Activated naive CD8-positive, alpha-beta T cell treated with anti-CD3 and anti-CD28 coated beads, Interleukin-2, amount 10 ng/mL, durations not matched to agents 7 days and 5 days (primary cell): ENCODE data around the gene DACT3. TPM values are rescaled to one million over a fixed set of nuclear protein-coding genes. Genes with fewer than 3 reads are reported as not detected.

Experiments
- ATAC-seq: fragments of 150-1000 bp; cut with Tn5 transposase; one replicate; pipeline ENCODE4 v1.10.0; 2021; ENCODE audit warnings: low read depth, moderate library complexity
- POLR2A ChIA-PET: fragments of 350-600 bp; sonication (Branson Sonifier 250); formaldehyde crosslinking; loops from one replicate; lab custom pipeline; 2021; ENCODE audit warnings: antibody characterized with exemption; lab: Charles Lee
- DNase-seq: peaks from one replicate; pipeline ENCODE4 v3.0.0; 2021
- H3K27ac Mint-ChIP-seq: one replicate; pipeline ENCODE4 v1.8.0; 2022; ENCODE audit warnings: mild to moderate bottlenecking, mixed read lengths
- H3K27me3 Mint-ChIP-seq: one replicate; pipeline ENCODE4 v1.8.0; 2022; ENCODE audit warnings: mild to moderate bottlenecking, moderate library complexity, mixed read lengths
- H3K36me3 Mint-ChIP-seq: one replicate; pipeline ENCODE4 v1.8.0; 2021; ENCODE audit warnings: mild to moderate bottlenecking, mixed read lengths
- H3K4me1 Mint-ChIP-seq: one replicate; pipeline ENCODE4 v1.8.0; 2021; ENCODE audit warnings: mixed read lengths
- H3K4me3 Mint-ChIP-seq: one replicate; pipeline ENCODE4 v1.8.0; 2022; ENCODE audit warnings: mild to moderate bottlenecking, moderate library complexity, mixed read lengths
- H3K9me3 Mint-ChIP-seq: one replicate; pipeline ENCODE4 v1.8.0; 2021; ENCODE audit warnings: mixed read lengths
- total RNA-seq, 2 experiments: library from RNA; stranded (reverse); gene quantifications; one replicate each; pipeline ENCODE4 v1.2.3, GENCODE V29; 2021

DACT3 gene
- total RNA-seq, 2 experiments from 2014 or later = 0.42 to 0.48 TPM

DNA sequence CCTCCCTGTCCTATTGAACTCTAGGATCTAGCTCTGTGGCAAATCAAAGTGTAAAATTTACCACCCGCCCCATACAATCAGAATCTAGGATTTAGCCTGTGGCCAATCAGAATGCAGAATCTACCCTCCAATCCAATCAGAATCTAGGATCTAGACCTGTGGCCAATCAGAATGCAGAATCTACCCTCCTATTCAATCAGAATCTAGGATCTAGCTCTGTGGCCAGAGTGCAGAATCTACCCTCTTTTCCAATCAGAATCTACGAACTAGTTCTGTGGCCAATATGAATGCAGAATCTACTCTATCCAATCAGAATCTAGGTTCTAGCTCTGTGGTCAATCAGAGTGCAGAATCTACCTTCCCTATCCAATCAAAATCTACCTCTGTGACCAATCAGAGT, 30.1 kb upstream of the DACT3 start:
- no peaks in the 10 kb centered on the region for H3K27me3 Mint-ChIP-seq
- ATAC-seq (no peak), DNase-seq (no peak)
- no peak overlapping the region for H3K27ac Mint-ChIP-seq
- H3K36me3 Mint-ChIP-seq = peaks cover 47% of the 10 kb centered on the region
- no peaks in the 10 kb centered on the region for H3K9me3 Mint-ChIP-seq
- H3K4me3 Mint-ChIP-seq = no peak overlapping the region
- no peaks in the 10 kb centered on the region for H3K4me1 Mint-ChIP-seq
- POLR2A ChIA-PET = interaction anchor here (1.5 kb wide), 2 partner anchors 18 to 90 kb away, joined by 3 to 4 read pairs; partner anchors contain the start of gene CALM3

DNA sequence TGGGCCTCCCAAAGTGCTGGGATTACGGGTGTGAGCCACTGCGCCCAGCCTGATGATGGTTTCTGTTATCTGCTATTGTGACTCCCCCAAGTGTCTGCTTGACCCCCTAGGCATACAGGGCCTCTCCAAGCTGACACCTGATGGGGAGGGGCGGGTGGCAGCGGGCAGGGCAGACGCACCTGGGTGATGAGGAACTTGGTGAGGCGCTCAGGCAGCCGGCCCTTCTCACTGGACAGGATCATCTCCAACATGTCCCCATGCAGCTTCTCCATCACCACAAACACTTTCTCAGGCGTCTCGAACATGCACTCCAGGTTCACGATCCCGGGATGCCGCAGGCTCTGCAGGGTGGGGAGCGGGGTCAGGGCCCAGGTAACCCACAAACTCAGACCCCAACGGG, 28.4 kb upstream of the DACT3 start:
- peaks cover 45% of the 10 kb centered on the region for H3K36me3 Mint-ChIP-seq
- no peak overlapping the region for H3K4me3 Mint-ChIP-seq
- POLR2A ChIA-PET = interaction anchor here (1.0 kb wide), 1 partner anchor 21 kb away, joined by 3 read pairs; no protein-coding TSS in a partner anchor
- H3K27ac Mint-ChIP-seq = no peak overlapping the region
- DNase-seq (no peak), ATAC-seq (no peak)
- peaks cover 1% of the 10 kb centered on the region for H3K4me1 Mint-ChIP-seq
- no peaks in the 10 kb centered on the region for H3K27me3 Mint-ChIP-seq
- no peaks in the 10 kb centered on the region for H3K9me3 Mint-ChIP-seq

DNA sequence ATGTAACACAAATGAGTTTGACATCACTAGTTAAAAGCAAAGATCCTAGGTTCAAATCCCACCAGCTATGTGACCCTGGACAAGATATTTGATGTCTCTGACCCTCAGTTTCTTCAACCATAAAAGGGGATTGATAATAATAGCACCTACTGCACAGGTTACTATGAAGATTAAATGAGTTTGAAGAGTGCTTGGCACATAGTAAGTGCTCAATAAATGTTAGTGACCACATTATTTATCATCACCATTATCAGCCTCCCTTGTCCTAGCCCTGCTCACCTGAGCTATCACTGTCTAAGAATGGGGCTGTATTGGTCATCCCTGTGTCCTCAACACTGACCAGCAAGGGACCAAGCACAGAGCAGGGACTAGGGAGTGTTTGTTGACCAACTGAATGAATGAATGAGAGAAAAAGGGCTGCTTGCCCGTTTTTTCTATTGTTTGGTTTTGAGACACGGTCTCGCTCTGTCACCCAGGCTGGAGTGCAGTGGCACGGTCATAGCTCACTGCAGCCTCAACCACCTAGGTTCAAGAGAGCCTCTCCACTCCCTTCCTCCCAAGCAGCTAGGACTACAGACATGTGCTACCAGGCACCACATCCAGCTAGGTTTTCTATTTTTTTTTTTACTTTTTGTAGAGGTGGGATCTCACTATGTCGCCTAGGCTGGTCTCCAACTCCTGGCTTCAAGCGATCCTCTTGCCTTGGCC, 26.6 kb upstream of the DACT3 start:
- Mint-ChIP-seq H3K36me3 (peaks cover 43% of the 10 kb centered on the region), H3K9me3 (no peaks in the 10 kb centered on the region), H3K27me3 (no peaks in the 10 kb centered on the region), H3K27ac (no peak overlapping the region), H3K4me1 (peaks cover 1% of the 10 kb centered on the region), H3K4me3 (no peak overlapping the region)
- POLR2A ChIA-PET = interaction anchor here (1.2 kb wide), 1 partner anchor 36 kb away, joined by 3 read pairs; no protein-coding TSS in a partner anchor
- no peak for DNase-seq
- no peak for ATAC-seq

GRCh38 chr19:46685189-46685588, 24.2 kb upstream of the DACT3 start:
- no peak overlapping the region for H3K4me3 Mint-ChIP-seq
- H3K27ac Mint-ChIP-seq = peak overlapping the region; percentile 73
- H3K27me3 Mint-ChIP-seq = no peaks in the 10 kb centered on the region
- H3K36me3 Mint-ChIP-seq = peaks cover 32% of the 10 kb centered on the region
- H3K9me3 Mint-ChIP-seq = no peaks in the 10 kb centered on the region
- POLR2A ChIA-PET = no interaction called here
- no peak for ATAC-seq
- DNase-seq = no peak
- peaks cover 1% of the 10 kb centered on the region for H3K4me1 Mint-ChIP-seq

- Mint-ChIP-seq H3K36me3 (peaks cover 57% of the 10 kb centered on the region), H3K27ac (no peak overlapping the region), H3K4me3 (no peak overlapping the region), H3K27me3 (no peaks in the 10 kb centered on the region), H3K4me1 (peaks cover 6% of the 10 kb centered on the region), H3K9me3 (no peaks in the 10 kb centered on the region)
- peak; percentile 79 for ATAC-seq
- DNase-seq = peak; percentile 69
- POLR2A ChIA-PET = interaction anchor here (0.8 kb wide), 1 partner anchor 36 kb away, joined by 3 read pairs; no protein-coding TSS in a partner anchor
These were observed 17.2 kb upstream of the DACT3 start for GRCh38 chr19:46678110-46678732.

DNA sequence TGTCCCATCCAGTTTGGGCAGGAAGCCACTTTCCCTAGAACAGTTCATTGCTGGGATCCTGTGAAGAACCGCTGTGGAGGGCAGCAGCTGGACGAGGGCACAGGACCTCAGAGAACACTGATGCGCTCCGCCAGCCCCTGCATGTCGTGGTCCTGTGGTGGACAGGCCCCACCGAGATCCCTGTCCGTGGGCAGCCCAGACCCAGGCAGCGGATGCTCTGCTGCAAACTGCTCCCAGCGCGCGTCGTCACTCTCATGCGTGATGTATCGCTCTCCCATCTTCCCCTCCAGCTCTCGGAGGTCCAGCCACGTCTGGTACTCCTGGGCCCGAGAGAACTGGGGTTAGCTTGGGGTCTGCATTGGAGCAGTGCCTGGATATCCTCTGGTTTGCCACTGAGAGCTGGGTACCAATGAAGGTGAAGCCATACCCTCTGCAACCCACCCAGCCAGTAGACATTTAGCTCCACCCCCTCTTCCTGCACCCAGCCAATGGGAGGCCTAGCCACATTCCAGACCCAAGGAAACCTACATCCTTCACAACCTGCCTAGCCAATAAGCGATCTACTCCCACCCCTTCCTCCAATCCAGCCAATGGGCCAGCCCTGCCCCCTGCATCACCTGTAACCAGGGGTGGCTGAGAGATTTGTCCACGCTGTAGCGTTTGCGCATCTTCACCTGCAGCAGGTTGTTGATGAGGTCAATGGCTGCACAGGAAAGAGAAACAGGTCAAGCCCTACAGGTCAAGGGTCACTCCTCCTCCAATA, 13.6 kb upstream of the DACT3 start:
- H3K9me3 Mint-ChIP-seq = peaks cover 3% of the 10 kb centered on the region
- H3K4me1 Mint-ChIP-seq = peaks cover 6% of the 10 kb centered on the region
- H3K27me3 Mint-ChIP-seq = no peaks in the 10 kb centered on the region
- POLR2A ChIA-PET = interaction anchor here (0.9 kb wide), 1 partner anchor 13 kb away, joined by 3 read pairs; no protein-coding TSS in a partner anchor
- DNase-seq (no peak), ATAC-seq (no peak)
- H3K27ac Mint-ChIP-seq = no peak overlapping the region
- H3K36me3 Mint-ChIP-seq = peaks cover 54% of the 10 kb centered on the region
- H3K4me3 Mint-ChIP-seq = no peak overlapping the region

- DNase-seq = no peak
- no peaks in the 10 kb centered on the region for H3K27me3 Mint-ChIP-seq
- H3K27ac Mint-ChIP-seq = no peak overlapping the region
- ATAC-seq = no peak
- peaks cover 34% of the 10 kb centered on the region for H3K36me3 Mint-ChIP-seq
- H3K4me3 Mint-ChIP-seq = no peak overlapping the region
- peaks cover 3% of the 10 kb centered on the region for H3K9me3 Mint-ChIP-seq
- POLR2A ChIA-PET = interaction anchor here (0.8 kb wide), 1 partner anchor 77 kb away, joined by 4 read pairs; no protein-coding TSS in a partner anchor
- no peaks in the 10 kb centered on the region for H3K4me1 Mint-ChIP-seq
These were observed 9.8 kb upstream of the DACT3 start for GRCh38 chr19:46670813-46671212.

- POLR2A ChIA-PET = no interaction called here
- H3K4me1 Mint-ChIP-seq = no peaks in the 10 kb centered on the region
These were observed 7.7 kb upstream of the DACT3 start for GRCh38 chr19:46668662-46669061.

DNA sequence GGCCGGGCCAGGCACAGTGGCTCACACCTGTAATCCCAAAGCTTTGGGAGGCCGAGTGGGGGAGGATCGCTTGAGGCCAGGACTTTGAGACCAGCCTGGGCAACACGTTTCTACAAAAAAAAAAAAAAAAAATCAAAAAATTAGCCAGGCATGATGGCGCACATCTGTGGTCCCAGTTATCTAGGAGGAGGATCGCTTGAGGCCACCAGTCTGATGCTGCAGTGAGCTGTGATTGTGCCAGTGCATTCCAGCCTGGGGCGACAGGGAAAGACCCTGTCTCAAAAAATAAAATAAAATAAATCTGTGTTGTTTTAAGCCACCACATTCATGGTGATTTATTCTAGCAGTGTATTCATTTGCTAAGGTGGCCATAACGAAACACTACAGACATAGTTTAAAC, 4.1 kb upstream of the DACT3 start:
- peaks cover under 1% of the 10 kb centered on the region for H3K36me3 Mint-ChIP-seq
- ATAC-seq = no peak
- peaks cover 6% of the 10 kb centered on the region for H3K27me3 Mint-ChIP-seq
- no peaks in the 10 kb centered on the region for H3K9me3 Mint-ChIP-seq
- no peak overlapping the region for H3K27ac Mint-ChIP-seq
- DNase-seq = no peak
- POLR2A ChIA-PET = no interaction called here
- no peak overlapping the region for H3K4me3 Mint-ChIP-seq
- peaks cover 8% of the 10 kb centered on the region for H3K4me1 Mint-ChIP-seq

More at GRCh38 chr19:46668662-46669061, 7.7 kb upstream of the DACT3 start:
- no peak overlapping the region for H3K4me3 Mint-ChIP-seq
- ATAC-seq (no peak), DNase-seq (no peak)
- peaks cover 3% of the 10 kb centered on the region for H3K9me3 Mint-ChIP-seq
- H3K36me3 Mint-ChIP-seq = peaks cover 20% of the 10 kb centered on the region
- H3K27ac Mint-ChIP-seq = no peak overlapping the region
- peaks cover 3% of the 10 kb centered on the region for H3K27me3 Mint-ChIP-seq

DNA sequence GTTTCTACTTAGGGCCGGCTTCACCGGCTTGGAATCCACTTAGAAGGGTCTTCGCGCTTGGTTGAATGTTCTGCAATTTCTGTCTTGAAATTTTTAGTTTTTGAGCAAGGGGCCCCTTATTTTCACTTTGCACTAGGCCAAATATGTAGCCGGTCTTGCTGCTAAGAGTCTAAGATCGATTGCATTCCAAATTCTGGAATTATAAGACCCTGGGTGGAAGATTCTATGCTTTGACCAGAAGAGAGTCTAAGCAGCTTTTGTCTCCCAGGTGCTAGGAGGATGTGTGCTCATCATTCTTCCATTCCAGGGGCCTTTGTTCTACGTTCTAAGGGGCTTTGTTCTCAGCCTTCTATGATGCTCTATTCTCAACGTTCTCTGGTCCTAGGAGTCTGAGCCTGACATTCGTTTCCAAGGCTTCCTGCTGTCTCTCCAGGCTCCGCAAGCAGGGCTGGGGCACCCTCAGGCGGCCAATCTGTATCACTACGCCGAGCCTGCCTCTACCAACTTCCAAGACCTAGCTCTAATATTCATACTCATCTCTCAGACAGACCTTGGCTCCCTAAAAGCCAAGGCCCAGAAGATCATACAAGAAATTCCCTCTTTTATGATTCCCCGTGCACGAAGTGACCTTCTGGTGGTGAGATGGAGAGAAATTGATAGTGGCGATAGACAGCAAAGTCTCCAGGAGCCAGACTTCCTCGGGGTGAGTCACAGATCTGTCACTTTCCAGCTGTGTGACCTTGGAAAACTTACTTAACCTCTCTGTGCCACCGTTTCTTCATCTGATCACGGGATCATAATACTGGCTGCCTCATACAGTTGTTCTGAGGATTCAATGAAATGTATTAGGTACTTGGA, 982 bp upstream of the DACT3 start:
- H3K4me3 Mint-ChIP-seq = peak overlapping the region; percentile 83
- ATAC-seq = peak; percentile 35
- POLR2A ChIA-PET = interaction anchor here (0.7 to 2.7 kb wide), 12 partner anchors 12 to 167 kb away, joined by 3 to 37 read pairs (median 6); partner anchors contain the start of gene CALM3

GRCh38 chr19:46660551-46661019, 397 bp downstream of the DACT3 start:
- POLR2A ChIA-PET = interaction anchor here (1.0 to 2.7 kb wide), 7 partner anchors 27 to 138 kb away, joined by 4 to 37 read pairs (median 8); partner anchors contain the start of gene CALM3
- Mint-ChIP-seq H3K4me3 (peak overlapping the region; percentile 83), H3K27ac (no peak overlapping the region), H3K27me3 (peaks cover 32% of the 10 kb centered on the region), H3K9me3 (no peaks in the 10 kb centered on the region), H3K4me1 (peaks cover 12% of the 10 kb centered on the region), H3K36me3 (no peaks in the 10 kb centered on the region)
- ATAC-seq (no peak), DNase-seq (peak; percentile 44)

More for the DNA sequence above, 982 bp upstream of the DACT3 start:
- H3K4me1 Mint-ChIP-seq = peaks cover 12% of the 10 kb centered on the region
- DNase-seq = peak; percentile 77
- H3K36me3 Mint-ChIP-seq = no peaks in the 10 kb centered on the region
- H3K9me3 Mint-ChIP-seq = no peaks in the 10 kb centered on the region
- peaks cover 24% of the 10 kb centered on the region for H3K27me3 Mint-ChIP-seq
- peak overlapping the region; percentile 90 for H3K27ac Mint-ChIP-seq

GRCh38 chr19:46660008-46660517, 919 bp downstream of the DACT3 start:
- Mint-ChIP-seq H3K27ac (peak overlapping the region; percentile 32), H3K36me3 (no peaks in the 10 kb centered on the region), H3K9me3 (no peaks in the 10 kb centered on the region), H3K27me3 (peaks cover 35% of the 10 kb centered on the region), H3K4me1 (peaks cover 13% of the 10 kb centered on the region), H3K4me3 (peak overlapping the region; percentile 60)
- ATAC-seq = no peak
- POLR2A ChIA-PET = interaction anchor here (1.9 to 2.4 kb wide), 2 partner anchors 54 to 59 kb away, joined by 8 to 24 read pairs; partner anchors contain the start of gene CALM3
- no peak for DNase-seq
